ENCODE data around the gene CD248.

DNA sequence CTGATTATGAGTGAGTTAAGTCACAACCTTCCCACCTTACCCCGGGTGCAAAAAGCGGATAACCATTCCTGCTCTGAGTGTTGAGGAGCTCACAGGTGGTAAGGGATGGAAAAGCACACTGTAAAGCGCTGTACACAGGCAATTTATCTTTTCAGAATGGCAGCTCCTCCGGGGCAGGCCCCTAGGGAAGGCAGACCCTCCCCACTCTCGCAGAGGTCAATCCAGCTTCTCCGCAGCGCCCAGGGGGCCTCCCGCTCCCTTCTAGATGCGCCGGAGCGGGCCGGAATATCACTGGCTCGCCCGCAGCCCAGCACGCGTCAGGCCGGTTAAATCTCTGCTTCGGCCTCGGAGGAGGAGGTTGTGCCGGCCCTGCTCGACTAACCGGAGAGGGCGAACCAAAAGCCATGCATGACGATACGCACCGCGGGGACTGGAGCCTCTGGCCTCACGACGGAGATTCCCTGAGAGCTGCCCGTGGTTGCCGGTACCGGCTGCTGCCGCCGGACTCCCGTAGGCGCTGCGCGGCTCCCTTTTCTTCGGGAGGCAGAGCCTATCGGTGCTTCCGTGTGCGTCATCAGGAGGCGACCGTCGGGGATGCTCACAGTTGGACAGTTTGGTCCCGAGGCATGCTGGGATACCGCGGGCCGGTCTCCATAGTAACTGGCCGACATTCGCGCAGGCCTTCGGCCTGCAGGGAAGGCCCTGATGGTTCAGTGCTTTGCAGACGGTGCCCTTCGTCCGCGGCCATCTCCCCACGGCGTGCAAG, 27.9 kb upstream of the CD248 start, which contains the start of gene BRMS1:
- TF ChIP-seq, protein P1, sequence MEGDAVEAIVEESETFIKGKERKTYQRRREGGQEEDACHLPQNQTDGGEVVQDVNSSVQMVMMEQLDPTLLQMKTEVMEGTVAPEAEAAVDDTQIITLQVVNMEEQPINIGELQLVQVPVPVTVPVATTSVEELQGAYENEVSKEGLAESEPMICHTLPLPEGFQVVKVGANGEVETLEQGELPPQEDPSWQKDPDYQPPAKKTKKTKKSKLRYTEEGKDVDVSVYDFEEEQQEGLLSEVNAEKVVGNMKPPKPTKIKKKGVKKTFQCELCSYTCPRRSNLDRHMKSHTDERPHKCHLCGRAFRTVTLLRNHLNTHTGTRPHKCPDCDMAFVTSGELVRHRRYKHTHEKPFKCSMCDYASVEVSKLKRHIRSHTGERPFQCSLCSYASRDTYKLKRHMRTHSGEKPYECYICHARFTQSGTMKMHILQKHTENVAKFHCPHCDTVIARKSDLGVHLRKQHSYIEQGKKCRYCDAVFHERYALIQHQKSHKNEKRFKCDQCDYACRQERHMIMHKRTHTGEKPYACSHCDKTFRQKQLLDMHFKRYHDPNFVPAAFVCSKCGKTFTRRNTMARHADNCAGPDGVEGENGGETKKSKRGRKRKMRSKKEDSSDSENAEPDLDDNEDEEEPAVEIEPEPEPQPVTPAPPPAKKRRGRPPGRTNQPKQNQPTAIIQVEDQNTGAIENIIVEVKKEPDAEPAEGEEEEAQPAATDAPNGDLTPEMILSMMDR (IDR thresholded peaks at IDR 0.05; ENCODE audit: insufficient read depth, low read depth, low read length), result no peak
- TF ChIP-seq EZH2 (IDR thresholded peaks at IDR 0.05; ENCODE audit: insufficient read depth, low read length), result no peak

Data from astrocyte (in vitro differentiated cells and primary cell).